Hepatocyte (in vitro differentiated cells): ENCODE measurements around the gene NANOS2. TPM values are rescaled to one million over a fixed set of nuclear protein-coding genes. Genes with fewer than 3 reads are reported as not detected.

Experiments used
- DNase-seq: peaks from one replicate; pipeline ENCODE4 v3.0.0-alpha.2; 2016; ENCODE audit warnings: low spot score
- H2AFZ ChIP-seq: fragments of 200-600 bp; sonication (generic); 2 replicates; pipeline ENCODE4 v1.6.0; 2016; ENCODE audit warnings: antibody characterized with exemption, mild to moderate bottlenecking
- H3K27ac ChIP-seq: fragments of 200-600 bp; sonication (generic); 2 replicates; pipeline ENCODE4 v1.5.1; 2016; ENCODE audit warnings: mild to moderate bottlenecking
- H3K27me3 ChIP-seq: fragments of 200-600 bp; sonication (generic); 2 replicates; pipeline ENCODE4 v1.6.1; 2016
- H3K36me3 ChIP-seq: fragments of 200-600 bp; sonication (generic); replicated peaks from 2 replicates; pipeline ENCODE4 v1.5.1; 2016; ENCODE audit warnings: low read depth; ENCODE audit not compliant: insufficient read depth
- H3K4me1 ChIP-seq: fragments of 200-600 bp; sonication (generic); 2 replicates; pipeline ENCODE4 v1.5.1; 2016; ENCODE audit warnings: mild to moderate bottlenecking, moderate library complexity; ENCODE audit not compliant: insufficient read depth
- H3K4me2 ChIP-seq: fragments of 200-600 bp; sonication (generic); 2 replicates; pipeline ENCODE4 v1.6.0; 2016
- H3K4me3 ChIP-seq: fragments of 200-600 bp; sonication (generic); 2 replicates; pipeline ENCODE4 v1.5.1; 2016; ENCODE audit warnings: mild to moderate bottlenecking
- H3K79me2 ChIP-seq: fragments of 200-600 bp; sonication (generic); 2 replicates; pipeline ENCODE4 v1.6.0; 2017; ENCODE audit warnings: mild to moderate bottlenecking
- H3K9me2 ChIP-seq: fragments of 200-600 bp; sonication (generic); replicated peaks from 2 replicates; pipeline ENCODE4 v1.6.0; 2017; ENCODE audit warnings: mild to moderate bottlenecking; ENCODE audit not compliant: insufficient read depth
- H3K9me3 ChIP-seq: fragments of 200-600 bp; sonication (generic); 2 replicates; pipeline ENCODE4 v1.5.1; 2016; ENCODE audit warnings: low read depth, mild to moderate bottlenecking
- H4K20me1 ChIP-seq: fragments of 200-600 bp; sonication (generic); 2 replicates; pipeline ENCODE4 v1.6.0; 2016; ENCODE audit warnings: mild to moderate bottlenecking; ENCODE audit not compliant: insufficient read depth, poor library complexity, severe bottlenecking
- CTCF ChIP-seq: fragments of 200-600 bp; sonication (generic); IDR thresholded peaks from 2 replicates; pipeline ENCODE4 v1.5.1; 2016; ENCODE audit warnings: antibody characterized with exemption, mild to moderate bottlenecking; ENCODE audit not compliant: poor library complexity
- EZH2 ChIP-seq: fragments of 200-600 bp; sonication (generic); IDR thresholded peaks from 2 replicates; pipeline ENCODE4 v1.6.1; 2016; ENCODE audit warnings: antibody characterized with exemption, mild to moderate bottlenecking, borderline replicate concordance
- EZH2phosphoT487 ChIP-seq: fragments of 200-600 bp; sonication (generic); IDR thresholded peaks from one replicate; pipeline ENCODE4 v1.6.1; 2018; ENCODE audit warnings: antibody characterized with exemption, mild to moderate bottlenecking, low read depth, moderate library complexity; ENCODE audit not compliant: unreplicated experiment, severe bottlenecking
- WGBS: methylation state at CpG from one replicate; pipeline ENCODE4 v1.1.6; 2016; ENCODE audit warnings: low lambda C conversion rate; ENCODE audit errors: missing lambda C conversion rate; 5-methylcytosine and 5-hydroxymethylcytosine counted together
- polyA plus RNA-seq: library from polyadenylated mRNA; unstranded; fragments of >200 nt; fragmentation: Nextera tagmentation; extraction: Ambion mirVana; gene quantifications from 2 replicates; pipeline ENCODE4 v1.2.1, GENCODE V29; 2016
- total RNA-seq: library from RNA; depleted of rRNA; stranded (reverse); fragments of >200 nt; gene quantifications from 2 replicates; pipeline ENCODE4 v1.2.3, GENCODE V29; 2014

The NANOS2 gene
- total RNA-seq: not detected in 2 replicates
- polyA plus RNA-seq: not detected in 2 replicates

- WGBS: 76% methylated on average over 43 of the region's 44 CpGs
- no peak within 1 kb of the TSS for H2AFZ ChIP-seq
Observed at GRCh38 chr19:45913874-45914830, at the start of gene NANOS2. TSS of gene NANOS2 (minus strand) at chr19:45914778. CDS start at chr19:45914693, 85 bp downstream.

GRCh38 chr19:45962021-45962420, 47.4 kb upstream of the NANOS2 start:
- Histone ChIP-seq H3K4me2 (no peak overlapping the region), H3K27ac (no peak overlapping the region), H3K79me2 (no peaks in the 10 kb centered on the region), H2AFZ (no peak overlapping the region), H3K4me3 (no peak overlapping the region), H3K9me3 (no peaks in the 10 kb centered on the region), H4K20me1 (no peaks in the 10 kb centered on the region), H3K9me2 (no peaks in the 10 kb centered on the region), H3K27me3 (peaks cover 36% of the 10 kb centered on the region), H3K4me1 (no peaks in the 10 kb centered on the region), H3K36me3 (no peaks in the 10 kb centered on the region)
- WGBS: 88% methylated on average over 15 of the region's 15 CpGs
- TF ChIP-seq EZH2phosphoT487 (no peak), CTCF (no peak), EZH2 (no peak)
- DNase-seq: no peak

More at GRCh38 chr19:45913874-45914830, at the start of gene NANOS2:
- Histone ChIP-seq H3K4me1 (no peaks in the 10 kb centered on the region), H3K27ac (no peak within 1 kb of the TSS), H3K27me3 (no peaks in the 10 kb centered on the region), H3K4me3 (no peak within 1 kb of the TSS), H3K36me3 (no peaks in the 10 kb centered on the region), H3K79me2 (no peaks in the 10 kb centered on the region), H3K9me2 (no peaks in the 10 kb centered on the region), H3K4me2 (no peak within 1 kb of the TSS), H3K9me3 (no peaks in the 10 kb centered on the region), H4K20me1 (no peaks in the 10 kb centered on the region)
- no peak for TF ChIP-seq CTCF
- TF ChIP-seq EZH2: no peak
- no peak for TF ChIP-seq EZH2phosphoT487
- DNase-seq: no peak

GRCh38 chr19:45960595-45961235, 46.1 kb upstream of the NANOS2 start:
- DNase-seq: no peak
- Histone ChIP-seq H4K20me1 (no peaks in the 10 kb centered on the region), H3K9me3 (no peaks in the 10 kb centered on the region), H3K4me2 (no peak overlapping the region), H3K4me3 (no peak overlapping the region), H3K79me2 (no peaks in the 10 kb centered on the region), H3K36me3 (no peaks in the 10 kb centered on the region), H3K4me1 (no peaks in the 10 kb centered on the region), H3K27me3 (peaks cover 30% of the 10 kb centered on the region), H3K27ac (no peak overlapping the region), H2AFZ (no peak overlapping the region), H3K9me2 (no peaks in the 10 kb centered on the region)
- WGBS: 42% methylated on average over 11 of the region's 19 CpGs
- TF ChIP-seq EZH2phosphoT487 (no peak), EZH2 (no peak), CTCF (no peak)
